GM21515 (cell line): Measurements from ENCODE around the gene TNPO3.

Experiments
- ATAC-seq: cut with Tn5 transposase; IDR thresholded peaks from one replicate; pipeline ENCODE4 v1.9.1; 2021; ENCODE audit not compliant: unreplicated experiment

TNPO3 gene

GRCh38 chr7:128911423-128912031 is 143.4 kb downstream of the TNPO3 start:
- ATAC-seq, result no peak

GRCh38 chr7:128910569-128910945 is 144.4 kb downstream of the TNPO3 start, which contains the start of gene KCP:
KCP (minus strand) TSS chr7:128910709; CDS start chr7:128910676, 33 bp downstream.
- no peak for ATAC-seq

GRCh38 chr7:128909625-128910568 is 145.0 kb downstream of the TNPO3 start:
- no peak for ATAC-seq

DNA sequence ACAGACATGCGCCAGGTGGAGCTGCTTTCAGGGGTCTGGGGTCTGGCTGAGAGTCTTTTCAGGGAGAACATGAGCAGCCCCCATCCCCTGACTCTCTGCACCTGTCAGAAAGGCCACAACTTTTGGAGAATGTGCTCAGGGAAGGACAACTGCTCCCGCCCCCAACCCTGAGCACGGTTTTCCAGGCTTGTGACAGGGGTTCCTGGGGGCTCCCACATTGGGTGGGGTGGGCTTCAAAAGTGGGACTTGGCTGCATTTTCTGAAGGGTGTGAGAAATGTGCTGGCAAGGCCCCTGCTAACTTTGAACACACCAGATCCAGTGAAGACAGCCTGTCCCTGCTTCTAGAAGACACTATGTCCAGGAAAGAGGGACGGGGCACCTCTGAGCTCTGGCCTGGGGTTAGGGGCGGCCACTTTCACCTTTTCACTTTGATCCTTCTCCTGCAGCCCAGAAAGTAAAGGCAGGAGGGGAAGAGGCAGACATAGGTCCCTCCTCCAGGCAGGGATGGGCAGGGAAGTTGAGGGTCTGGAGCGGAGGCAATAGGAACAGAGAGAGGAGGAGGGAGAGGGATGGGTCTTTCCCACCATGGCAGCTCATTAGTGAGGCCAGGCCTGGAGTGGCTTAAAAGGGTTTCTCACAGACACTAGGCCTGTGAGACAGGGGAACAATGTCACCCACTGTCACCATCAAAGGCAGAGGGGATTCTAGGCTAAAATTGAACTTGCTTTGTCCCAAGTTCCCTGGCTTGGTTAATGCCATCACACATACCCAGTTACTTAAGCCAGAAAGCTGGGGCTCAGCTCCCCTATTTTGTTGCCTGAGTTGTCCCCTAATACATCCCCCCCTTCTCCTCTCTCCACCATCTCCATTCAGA is 145.9 kb downstream of the TNPO3 start:
- no peak for ATAC-seq

GRCh38 chr7:128906766-128907559 is 147.9 kb downstream of the TNPO3 start:
- ATAC-seq, result no peak

GRCh38 chr7:128906001-128906765 is 148.7 kb downstream of the TNPO3 start:
- no peak for ATAC-seq

DNA sequence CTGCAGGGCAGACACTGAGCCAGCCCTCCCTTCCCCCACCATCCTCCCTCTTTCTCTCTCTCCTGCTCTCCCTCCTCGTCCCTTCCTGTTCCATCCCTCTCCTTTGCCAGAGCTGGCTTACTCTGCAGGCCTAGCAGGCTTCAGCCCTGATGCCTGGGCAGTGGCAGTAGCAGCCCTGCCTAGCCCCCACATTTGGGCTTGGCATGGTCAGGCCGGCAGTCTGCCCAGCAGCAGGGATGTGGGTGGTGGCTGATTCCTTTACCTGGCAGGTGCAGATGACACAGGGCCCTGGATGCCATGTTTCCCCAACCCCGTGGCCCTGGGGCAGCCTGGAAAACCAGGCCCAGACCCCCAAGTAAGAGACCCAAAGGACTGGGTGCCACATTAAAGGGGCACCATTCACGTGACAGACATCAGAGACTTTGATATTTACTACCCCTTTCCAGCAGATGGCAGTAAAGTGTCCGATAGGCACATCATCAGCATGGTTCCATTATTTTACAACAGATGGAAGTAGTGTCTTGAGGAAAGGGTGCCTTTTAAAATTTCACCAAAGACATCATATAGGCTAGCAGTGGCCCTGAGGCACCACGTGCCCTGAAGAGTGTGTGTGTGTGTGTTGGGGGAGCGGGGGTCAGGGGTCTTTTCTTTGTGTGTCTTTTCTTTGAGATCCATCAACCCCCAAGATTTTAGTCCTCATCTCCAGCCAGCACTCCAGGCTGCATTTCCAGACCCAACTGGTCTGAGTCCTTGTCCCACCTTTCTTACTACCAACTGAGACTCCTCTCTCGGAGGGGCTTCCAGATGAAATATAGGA is 150.3 kb downstream of the TNPO3 start:
- ATAC-seq, result no peak
